HCT116 (cell line): Measurements from ENCODE around the gene CGNL1. TPM values are rescaled to one million over a fixed set of nuclear protein-coding genes. Genes with fewer than 3 reads are reported as not detected.

Experiments used
- ATAC-seq: fragments of 200-7000 bp; cut with Tn5 transposase; 2 replicates; pipeline ENCODE4 v1.9.1; 2020; ENCODE audit warnings: mild to moderate bottlenecking, moderate library complexity
- BruUV-seq: library from RNA; stranded (reverse); fragments of 400-500 nt; replicated peaks from 2 replicates; lab custom pipeline; 2021; lab: Mats Ljungman, UMichigan
- CTCF ChIA-PET: fragments of 300-600 bp; sonication (Branson Sonifier 250); formaldehyde crosslinking; loops from one replicate; lab custom pipeline; 2021; ENCODE audit warnings: antibody characterized with exemption; lab: Charles Lee
- POLR2A ChIA-PET: fragments of 300-600, 350-600 bp; sonication (Branson Sonifier 250); formaldehyde crosslinking; loops from one replicate; lab custom pipeline; 2021; ENCODE audit warnings: antibody characterized with exemption; lab: Charles Lee
- RAD21 ChIA-PET, 2 experiments: fragments of 300-600 bp; sonication (Branson Sonifier 250); formaldehyde crosslinking; loops; one replicate each; lab custom pipeline; 2023; ENCODE audit warnings: low total read pairs in 2 of 2; ENCODE audit not compliant: uncharacterized antibody in 2 of 2, unreplicated experiment in 2 of 2, low non-redundant PET in 1 of 2; lab: Charles Lee
- DNase-seq: peaks from one replicate; pipeline ENCODE4 v3.0.0-alpha.2; 2010; ENCODE audit warnings: low read depth, low spot score
- H2AFZ ChIP-seq: fragments of 200-600 bp; shearing (Covaris generic), sonication (generic); 2 replicates; pipeline ENCODE4 v1.6.1; 2017; ENCODE audit warnings: low read depth, mixed run types, mixed read lengths, antibody characterized with exemption, low read length; ENCODE audit not compliant: poor library complexity, severe bottlenecking
- H3K27ac ChIP-seq: 2 replicates; pipeline ENCODE4 v1.5.1; 2012; ENCODE audit warnings: low read depth, low read length
- H3K27me3 ChIP-seq: fragments of 200-600 bp; sonication (generic); 2 replicates; pipeline ENCODE4 v1.6.1; 2016; ENCODE audit warnings: mixed run types, low read length, mixed read lengths; ENCODE audit not compliant: insufficient read depth
- H3K36me3 ChIP-seq, 2 experiments: fragments of 200-500 bp in 1 of 2; fragments of 200-600 bp in 1 of 2; sonication (Bioruptor generic) in 1 of 2; sonication (generic) in 1 of 2; 2 replicates each; pipeline versions ENCODE4 v1.5.1 to v1.6.1; 2014 to 2016; ENCODE audit warnings: low read length in 2 of 2, inconsistent platforms in 1 of 2, mixed read lengths in 1 of 2, mixed run types in 1 of 2; ENCODE audit not compliant: insufficient read depth in 2 of 2, control insufficient read depth in 1 of 2
- H3K4me1 ChIP-seq, 2 experiments: fragments of 200-600 bp in 1 of 2; sonication (generic) in 1 of 2; 2 replicates each; pipeline versions ENCODE4 v1.5.1 to v1.6.1; 2012 to 2017; ENCODE audit warnings: low read length in 2 of 2, inconsistent platforms in 1 of 2, mild to moderate bottlenecking in 1 of 2, mixed read lengths in 1 of 2, mixed run types in 1 of 2, moderate library complexity in 1 of 2; ENCODE audit not compliant: insufficient read depth in 2 of 2, control insufficient read depth in 1 of 2
- H3K4me2 ChIP-seq: fragments of 200-600 bp; sonication (generic); 2 replicates; pipeline ENCODE4 v1.6.1; 2017; ENCODE audit warnings: mixed run types, low read length, mixed read lengths
- H3K4me3 ChIP-seq, 2 experiments: fragments of 200-600 bp in 1 of 2; sonication (generic) in 1 of 2; replicated peaks in 1 of 2; 2 replicates each; pipeline ENCODE4 v1.5.1; 2011 to 2016; ENCODE audit warnings: low read length in 2 of 2, control low read depth in 1 of 2, low read depth in 1 of 2, mild to moderate bottlenecking in 1 of 2, mixed read lengths in 1 of 2, mixed run types in 1 of 2
- H3K79me2 ChIP-seq: fragments of 200-600 bp; sonication (generic); 2 replicates; pipeline ENCODE4 v1.6.1; 2017; ENCODE audit warnings: mild to moderate bottlenecking, mixed run types, low read length, moderate library complexity, mixed read lengths; ENCODE audit not compliant: insufficient read depth
- H3K9ac ChIP-seq: fragments of 200-600 bp; sonication (generic); 2 replicates; pipeline ENCODE4 v1.6.1; 2016; ENCODE audit warnings: low read length, mixed read lengths
- H3K9me2 ChIP-seq: fragments of 200-600 bp; sonication (generic), shearing (Covaris generic); 2 replicates; pipeline ENCODE4 v1.6.1; 2017; ENCODE audit warnings: mixed run types, mild to moderate bottlenecking, moderate library complexity; ENCODE audit not compliant: insufficient read depth
- H3K9me3 ChIP-seq, 2 experiments: fragments of 200-500 bp in 1 of 2; fragments of 200-600 bp in 1 of 2; sonication (Bioruptor generic) in 1 of 2; sonication (generic) in 1 of 2; 2 replicates each; pipeline ENCODE4 v1.6.1; 2014 to 2017; ENCODE audit warnings: low read length in 2 of 2, mixed read lengths in 2 of 2, inconsistent platforms in 1 of 2, low read depth in 1 of 2, mild to moderate bottlenecking in 1 of 2, mixed run types in 1 of 2, moderate library complexity in 1 of 2; ENCODE audit not compliant: control insufficient read depth in 1 of 2, insufficient read depth in 1 of 2
- H4K20me1 ChIP-seq: fragments of 200-600 bp; sonication (generic), shearing (Covaris generic); 2 replicates; pipeline ENCODE4 v1.6.1; 2017; ENCODE audit warnings: mixed run types, mild to moderate bottlenecking, moderate library complexity; ENCODE audit not compliant: insufficient read depth
- CBX3 ChIP-seq: IDR thresholded peaks from 2 replicates; pipeline ENCODE4 v1.6.1; 2012; ENCODE audit warnings: low read depth
- CEBPB ChIP-seq: IDR thresholded peaks from 2 replicates; pipeline ENCODE4 v1.6.1; 2012; ENCODE audit warnings: low read depth
- EGR1 ChIP-seq: IDR thresholded peaks from 2 replicates; pipeline ENCODE4 v1.6.1; 2012; ENCODE audit warnings: low read depth
- ELF1 ChIP-seq: IDR thresholded peaks from 2 replicates; pipeline ENCODE4 v1.6.1; 2012; ENCODE audit warnings: low read depth, borderline replicate concordance
- EZH2 ChIP-seq: fragments of 200-600 bp; sonication (generic); IDR thresholded peaks from 2 replicates; pipeline ENCODE4 v1.6.1; 2017; ENCODE audit warnings: antibody characterized with exemption, mixed run types
- FOSL1 ChIP-seq: IDR thresholded peaks from 2 replicates; pipeline ENCODE4 v1.6.1; 2012; ENCODE audit warnings: low read depth
- POLR2A ChIP-seq: IDR thresholded peaks from 2 replicates; pipeline ENCODE4 v1.7.0; 2011; ENCODE audit warnings: borderline replicate concordance; ENCODE audit not compliant: insufficient read depth, insufficient read length; ENCODE audit errors: extremely low read depth
- POLR2AphosphoS5 ChIP-seq: IDR thresholded peaks from 2 replicates; pipeline ENCODE4 v1.6.1; 2011; ENCODE audit warnings: mild to moderate bottlenecking, low read depth, low read length, moderate library complexity
- RAD21 ChIP-seq: IDR thresholded peaks from 2 replicates; pipeline ENCODE4 v1.6.1; 2012; ENCODE audit warnings: low read depth, mild to moderate bottlenecking
- SRF ChIP-seq: IDR thresholded peaks from 2 replicates; pipeline ENCODE4 v1.6.1; 2012; ENCODE audit warnings: low read depth
- TCF7L2 ChIP-seq: IDR thresholded peaks from 2 replicates; pipeline ENCODE4 v1.7.0; 2011; ENCODE audit warnings: borderline replicate concordance, inconsistent platforms; ENCODE audit not compliant: insufficient read depth, insufficient read length; ENCODE audit errors: extremely low read depth
- YY1 ChIP-seq: IDR thresholded peaks from 2 replicates; pipeline ENCODE4 v1.6.1; 2011; ENCODE audit warnings: low read length, low read depth, moderate library complexity, mild to moderate bottlenecking; ENCODE audit not compliant: insufficient replicate concordance; ENCODE audit errors: extremely low read depth
- intact Hi-C: fragments of 100-400 bp; cut with micrococcal nuclease; formaldehyde crosslinking; loops from 2 replicates; pipeline ENCODE4 v1.10.0; 2022
- total RNA-seq: library from RNA; stranded (reverse); gene quantifications from one replicate; pipeline ENCODE4 v1.2.1, GENCODE V29; 2021; ENCODE audit not compliant: unreplicated experiment
- TF ChIP-seq, protein P1 (sequence below): IDR thresholded peaks from 2 replicates; pipeline ENCODE4 v1.6.1; 2012
- TF ChIP-seq, protein P2 (sequence below): IDR thresholded peaks from 2 replicates; pipeline ENCODE4 v1.6.1; 2011; ENCODE audit warnings: mild to moderate bottlenecking, low read length, moderate library complexity; ENCODE audit not compliant: insufficient replicate concordance; ENCODE audit errors: extremely low read depth
- TF ChIP-seq, protein P3 (sequence below), 3 experiments: fragments of 200-600 bp in 1 of 3; sonication (generic) in 1 of 3; IDR thresholded peaks in 2 of 3; conservative IDR thresholded peaks in 1 of 3; 2 replicates each; pipeline ENCODE4 v1.5.1; 2012 to 2017; ENCODE audit warnings: low read depth in 2 of 3, low read length in 2 of 3, antibody characterized with exemption in 1 of 3, borderline replicate concordance in 1 of 3, control low read depth in 1 of 3, mild to moderate bottlenecking in 1 of 3, mixed read lengths in 1 of 3, mixed run types in 1 of 3, moderate library complexity in 1 of 3; ENCODE audit not compliant: insufficient read depth in 1 of 3

CGNL1 gene
- total RNA-seq, 1 experiment from 2014 or later = 2.2 TPM

DNA sequence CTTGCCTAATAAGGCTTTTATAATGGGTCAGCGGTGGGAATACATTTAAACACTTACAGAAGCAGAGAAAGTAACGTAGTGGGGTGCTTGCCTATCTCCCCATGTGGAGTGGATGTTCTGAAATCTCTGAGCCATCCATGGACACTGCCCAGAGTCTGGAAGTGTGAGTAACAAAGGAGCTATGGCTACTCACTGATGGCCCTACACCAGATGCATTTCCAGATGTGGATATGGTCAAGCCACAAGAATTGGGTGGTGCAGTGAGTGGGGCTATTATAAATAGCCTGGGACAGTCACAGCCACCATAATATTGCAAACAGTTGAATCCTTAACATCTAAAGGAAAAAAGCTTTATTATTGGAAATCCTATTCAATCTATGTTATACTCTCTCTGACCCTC is 96.6 kb downstream of the CGNL1 start:
- no peak overlapping the region for H3K4me2 ChIP-seq
- H3K4me3 ChIP-seq = no peak overlapping the region
- H3K36me3 ChIP-seq = no peaks in the 10 kb centered on the region
- H3K9me3 ChIP-seq = no peaks in the 10 kb centered on the region
- no peaks in the 10 kb centered on the region for H3K9me2 ChIP-seq
- RAD21 ChIA-PET = no interaction called here
- intact Hi-C loops = no loop called here
- H3K79me2 ChIP-seq = no peaks in the 10 kb centered on the region
- TF ChIP-seq FOSL1 = no peak
- TF ChIP-seq POLR2AphosphoS5 = no peak
- no peak for TF ChIP-seq RAD21
- TF ChIP-seq, protein P1, sequence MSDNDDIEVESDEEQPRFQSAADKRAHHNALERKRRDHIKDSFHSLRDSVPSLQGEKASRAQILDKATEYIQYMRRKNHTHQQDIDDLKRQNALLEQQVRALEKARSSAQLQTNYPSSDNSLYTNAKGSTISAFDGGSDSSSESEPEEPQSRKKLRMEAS = no peak
- TF ChIP-seq CBX3 = no peak
- TF ChIP-seq, protein P2, sequence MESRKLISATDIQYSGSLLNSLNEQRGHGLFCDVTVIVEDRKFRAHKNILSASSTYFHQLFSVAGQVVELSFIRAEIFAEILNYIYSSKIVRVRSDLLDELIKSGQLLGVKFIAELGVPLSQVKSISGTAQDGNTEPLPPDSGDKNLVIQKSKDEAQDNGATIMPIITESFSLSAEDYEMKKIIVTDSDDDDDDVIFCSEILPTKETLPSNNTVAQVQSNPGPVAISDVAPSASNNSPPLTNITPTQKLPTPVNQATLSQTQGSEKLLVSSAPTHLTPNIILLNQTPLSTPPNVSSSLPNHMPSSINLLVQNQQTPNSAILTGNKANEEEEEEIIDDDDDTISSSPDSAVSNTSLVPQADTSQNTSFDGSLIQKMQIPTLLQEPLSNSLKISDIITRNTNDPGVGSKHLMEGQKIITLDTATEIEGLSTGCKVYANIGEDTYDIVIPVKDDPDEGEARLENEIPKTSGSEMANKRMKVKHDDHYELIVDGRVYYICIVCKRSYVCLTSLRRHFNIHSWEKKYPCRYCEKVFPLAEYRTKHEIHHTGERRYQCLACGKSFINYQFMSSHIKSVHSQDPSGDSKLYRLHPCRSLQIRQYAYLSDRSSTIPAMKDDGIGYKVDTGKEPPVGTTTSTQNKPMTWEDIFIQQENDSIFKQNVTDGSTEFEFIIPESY = no peak
- TF ChIP-seq POLR2A = no peak
- no peak for TF ChIP-seq CEBPB
- no peak for ATAC-seq
- H3K27me3 ChIP-seq = no peaks in the 10 kb centered on the region
- BruUV-seq = no TSS peak
- H3K27ac ChIP-seq = no peak overlapping the region
- H3K4me1 ChIP-seq = no peaks in the 10 kb centered on the region
- no peak overlapping the region for H2AFZ ChIP-seq
- POLR2A ChIA-PET = no interaction called here
- no peaks in the 10 kb centered on the region for H4K20me1 ChIP-seq
- DNase-seq = no peak
- H3K9ac ChIP-seq = no peak overlapping the region
- CTCF ChIA-PET = no interaction called here

DNA sequence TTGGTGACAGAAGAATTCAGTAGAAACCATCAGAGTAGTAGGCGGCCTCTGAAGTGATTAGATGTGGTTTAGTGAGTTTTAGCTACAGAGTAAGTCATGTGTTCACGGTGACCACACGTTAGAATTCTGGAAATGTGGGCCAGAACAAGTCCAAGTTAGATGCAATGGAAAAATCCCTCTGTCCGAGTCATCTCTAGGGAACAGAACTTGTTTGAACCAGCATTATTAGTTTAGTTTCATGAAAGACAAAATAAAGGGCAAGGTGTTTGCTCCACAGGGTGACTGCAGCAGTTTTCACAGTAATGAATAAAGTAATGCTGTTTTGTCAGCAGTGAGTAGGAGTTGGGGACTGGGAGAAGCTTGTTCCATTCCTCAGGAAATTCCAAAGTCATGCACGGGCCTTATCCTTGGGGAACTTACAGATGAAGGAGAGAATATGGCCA is 100.2 kb downstream of the CGNL1 start:
- H3K9ac ChIP-seq = no peak overlapping the region
- ATAC-seq = no peak
- BruUV-seq = no TSS peak
- H2AFZ ChIP-seq = no peak overlapping the region
- no peaks in the 10 kb centered on the region for H3K9me2 ChIP-seq
- H3K4me3 ChIP-seq = no peak overlapping the region
- no peak for DNase-seq
- ChIA-PET CTCF (no interaction called here), RAD21 (no interaction called here), POLR2A (no interaction called here)
- H3K4me1 ChIP-seq = no peaks in the 10 kb centered on the region
- no peak overlapping the region for H3K27ac ChIP-seq
- no peaks in the 10 kb centered on the region for H3K9me3 ChIP-seq
- no peaks in the 10 kb centered on the region for H3K27me3 ChIP-seq
- H3K79me2 ChIP-seq = no peaks in the 10 kb centered on the region
- no peaks in the 10 kb centered on the region for H3K36me3 ChIP-seq
- H3K4me2 ChIP-seq = no peak overlapping the region
- intact Hi-C loops = no loop called here
- no peaks in the 10 kb centered on the region for H4K20me1 ChIP-seq
- TF ChIP-seq EGR1 = no peak
- TF ChIP-seq ELF1 = no peak
- TF ChIP-seq FOSL1 = no peak
- TF ChIP-seq SRF = no peak
- no peak for TF ChIP-seq CEBPB
- TF ChIP-seq, protein P3, sequence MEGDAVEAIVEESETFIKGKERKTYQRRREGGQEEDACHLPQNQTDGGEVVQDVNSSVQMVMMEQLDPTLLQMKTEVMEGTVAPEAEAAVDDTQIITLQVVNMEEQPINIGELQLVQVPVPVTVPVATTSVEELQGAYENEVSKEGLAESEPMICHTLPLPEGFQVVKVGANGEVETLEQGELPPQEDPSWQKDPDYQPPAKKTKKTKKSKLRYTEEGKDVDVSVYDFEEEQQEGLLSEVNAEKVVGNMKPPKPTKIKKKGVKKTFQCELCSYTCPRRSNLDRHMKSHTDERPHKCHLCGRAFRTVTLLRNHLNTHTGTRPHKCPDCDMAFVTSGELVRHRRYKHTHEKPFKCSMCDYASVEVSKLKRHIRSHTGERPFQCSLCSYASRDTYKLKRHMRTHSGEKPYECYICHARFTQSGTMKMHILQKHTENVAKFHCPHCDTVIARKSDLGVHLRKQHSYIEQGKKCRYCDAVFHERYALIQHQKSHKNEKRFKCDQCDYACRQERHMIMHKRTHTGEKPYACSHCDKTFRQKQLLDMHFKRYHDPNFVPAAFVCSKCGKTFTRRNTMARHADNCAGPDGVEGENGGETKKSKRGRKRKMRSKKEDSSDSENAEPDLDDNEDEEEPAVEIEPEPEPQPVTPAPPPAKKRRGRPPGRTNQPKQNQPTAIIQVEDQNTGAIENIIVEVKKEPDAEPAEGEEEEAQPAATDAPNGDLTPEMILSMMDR (IDR thresholded peaks at IDR 0.05 in 2 of 3, conservative IDR thresholded peaks at IDR 0.05 in 1 of 3; ENCODE audit: borderline replicate concordance in 1 of 3, insufficient read depth in 1 of 3, low read depth in 2 of 3, low read length in 2 of 3) = no peak
- TF ChIP-seq, protein P1 = no peak
- TF ChIP-seq YY1 = no peak
- TF ChIP-seq TCF7L2 = no peak
- TF ChIP-seq EZH2 = no peak
- TF ChIP-seq POLR2AphosphoS5 = no peak
